Right forelimb (tissue), 1 donor: Measurements from ENCODE around the gene SLC26A8.

ENCODE experiments used
- DNase-seq: peaks from one replicate; pipeline ENCODE4 v3.0.0-alpha.2; 2018

SLC26A8 gene

GRCh38 chr6:36023996-36024795 is at the start of gene SLC26A8:
Gene SLC26A8 (minus strand): TSS chr6:36024641. CDS start chr6:36019707, 4,934 bp downstream.
- DNase-seq = no peak

- no peak for DNase-seq
Measured at GRCh38 chr6:36073587-36073986, 49.1 kb upstream of the SLC26A8 start.

DNA sequence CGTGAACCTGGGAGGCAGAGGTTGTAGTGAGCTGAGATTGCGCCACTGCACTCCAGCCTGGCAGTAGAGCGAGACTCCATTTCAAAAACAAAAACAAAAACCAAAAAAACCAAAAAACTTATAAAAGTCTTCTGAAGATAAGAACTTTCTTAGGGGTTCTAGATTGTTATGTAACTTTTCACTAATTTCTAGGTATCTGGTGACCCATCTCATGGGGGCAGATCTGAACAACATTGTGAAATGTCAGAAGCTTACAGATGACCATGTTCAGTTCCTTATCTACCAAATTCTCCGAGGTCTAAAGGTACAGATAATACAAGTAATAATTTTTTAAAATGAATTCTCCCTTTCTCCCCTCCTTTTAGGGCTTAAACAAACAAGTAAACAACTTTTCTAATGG is 48.2 kb upstream of the SLC26A8 start:
- no peak for DNase-seq

DNA sequence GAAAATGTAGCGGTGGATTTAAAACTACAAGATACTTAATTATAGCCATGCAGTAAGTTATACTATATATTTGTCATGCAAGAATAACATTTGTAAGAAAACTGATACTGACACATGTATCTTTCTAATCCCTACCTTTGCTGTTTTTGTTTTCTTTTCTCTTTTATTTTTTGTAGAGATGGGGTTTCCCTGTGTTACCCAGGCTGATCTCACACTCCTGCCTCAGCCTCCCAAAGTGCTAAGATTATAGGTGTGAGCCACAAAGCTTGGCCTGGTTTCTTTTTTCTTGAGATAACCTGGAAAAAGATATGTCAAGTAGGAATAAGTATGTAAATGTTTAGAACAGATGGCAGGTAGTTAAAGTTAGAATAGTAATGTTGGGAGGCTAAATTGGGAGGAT is 47.3 kb upstream of the SLC26A8 start:
- no peak for DNase-seq

- no peak for DNase-seq
Measured at GRCh38 chr6:36071281-36071680, 46.8 kb upstream of the SLC26A8 start.

- DNase-seq = no peak
Measured at GRCh38 chr6:36070252-36070651, 45.8 kb upstream of the SLC26A8 start.

GRCh38 chr6:36069573-36069972 is 45.1 kb upstream of the SLC26A8 start:
- DNase-seq = no peak

GRCh38 chr6:36068586-36068985 is 44.1 kb upstream of the SLC26A8 start:
- DNase-seq = no peak

DNA sequence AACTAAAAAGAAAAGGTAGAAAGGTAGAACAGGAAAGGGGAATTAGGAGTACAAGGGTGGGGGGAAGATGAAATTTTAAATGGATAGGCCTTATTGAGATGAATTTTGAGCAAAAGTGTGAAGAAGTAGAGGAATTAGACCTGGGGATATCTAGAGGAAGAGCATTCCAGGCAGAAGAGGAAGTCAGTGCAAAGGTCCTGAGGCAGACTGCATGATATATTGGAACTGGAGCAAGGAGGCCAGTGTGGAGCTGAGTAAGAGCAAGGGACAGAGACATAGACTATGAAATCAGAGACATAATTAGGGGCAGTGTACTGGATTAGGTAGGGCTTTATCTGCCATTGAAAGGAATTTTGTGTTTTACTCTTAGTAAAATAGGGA is 43.6 kb upstream of the SLC26A8 start:
- DNase-seq = no peak

DNA sequence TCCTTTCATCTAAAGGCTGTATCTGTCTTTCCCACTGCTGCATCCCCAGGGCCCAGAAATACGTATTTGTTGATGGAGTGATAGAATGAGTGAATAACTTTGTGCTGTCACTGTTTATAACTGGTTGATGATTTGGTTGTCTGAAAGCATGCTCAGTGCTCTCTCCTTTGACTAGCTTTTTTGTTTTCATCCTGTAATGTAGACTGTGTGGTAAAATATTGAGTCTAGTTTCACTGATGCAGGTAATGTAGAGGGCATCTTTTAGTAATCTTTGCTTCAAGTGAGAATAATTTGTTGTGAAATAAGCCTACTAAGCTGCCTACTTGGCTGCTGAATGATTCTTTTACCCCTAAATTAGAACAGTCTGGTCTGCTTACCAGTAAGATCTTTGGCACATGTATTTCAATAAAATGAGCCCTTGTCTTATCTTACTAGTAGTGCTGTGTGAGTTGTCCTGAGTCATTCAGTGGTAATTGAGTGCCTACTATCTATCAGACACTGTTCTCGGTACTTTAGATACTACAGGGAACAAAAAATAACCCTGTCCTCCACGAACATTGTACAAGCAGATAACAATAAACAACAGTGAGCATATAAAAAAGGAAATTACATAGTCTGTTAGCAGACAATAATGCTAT is 43.1 kb upstream of the SLC26A8 start:
- no peak for DNase-seq

- DNase-seq = no peak
Measured at GRCh38 chr6:36066817-36067216, 42.4 kb upstream of the SLC26A8 start.

DNA sequence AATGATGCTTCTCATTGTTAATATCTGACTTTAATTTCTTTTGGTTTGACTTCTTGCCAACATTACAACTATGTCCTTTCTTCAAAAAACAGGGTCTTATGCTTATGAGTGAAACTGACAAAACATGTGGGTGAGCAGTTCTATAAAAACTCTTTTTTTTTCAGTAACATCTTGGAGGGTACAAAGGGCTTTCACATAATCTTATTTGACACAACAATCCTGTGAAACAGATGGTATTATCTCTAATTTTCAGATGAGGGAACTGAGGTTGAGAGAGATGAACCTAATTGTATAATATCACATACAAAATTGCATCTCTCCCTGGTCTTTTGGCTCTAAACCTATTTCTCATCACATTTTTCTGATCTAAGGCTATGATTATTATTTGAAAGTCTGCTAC is 41.5 kb upstream of the SLC26A8 start:
- DNase-seq = no peak

- no peak for DNase-seq
Measured at GRCh38 chr6:36064770-36065396, 40.4 kb upstream of the SLC26A8 start.

GRCh38 chr6:36063318-36064060 is 39.0 kb upstream of the SLC26A8 start:
- no peak for DNase-seq

DNA sequence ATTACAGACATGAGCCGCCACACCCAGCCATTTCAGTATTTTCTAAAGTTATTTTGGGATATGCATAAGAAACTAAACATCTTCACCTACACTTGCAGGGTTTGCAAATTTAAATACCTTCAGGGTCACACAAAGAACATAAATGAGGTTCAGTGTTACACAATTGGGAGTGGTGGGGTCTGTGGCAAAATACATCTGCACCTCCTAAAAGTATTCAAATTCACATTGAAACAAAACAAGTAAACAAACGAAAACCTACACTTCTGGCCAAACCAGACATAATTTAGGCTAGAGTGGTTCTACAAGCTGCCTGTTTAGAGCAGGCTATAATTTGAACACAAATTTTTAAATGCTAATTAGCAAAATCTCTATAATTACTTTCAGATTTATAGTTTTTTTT is 37.8 kb upstream of the SLC26A8 start:
- DNase-seq = no peak

GRCh38 chr6:36061236-36061635 is 36.8 kb upstream of the SLC26A8 start:
- no peak for DNase-seq

DNA sequence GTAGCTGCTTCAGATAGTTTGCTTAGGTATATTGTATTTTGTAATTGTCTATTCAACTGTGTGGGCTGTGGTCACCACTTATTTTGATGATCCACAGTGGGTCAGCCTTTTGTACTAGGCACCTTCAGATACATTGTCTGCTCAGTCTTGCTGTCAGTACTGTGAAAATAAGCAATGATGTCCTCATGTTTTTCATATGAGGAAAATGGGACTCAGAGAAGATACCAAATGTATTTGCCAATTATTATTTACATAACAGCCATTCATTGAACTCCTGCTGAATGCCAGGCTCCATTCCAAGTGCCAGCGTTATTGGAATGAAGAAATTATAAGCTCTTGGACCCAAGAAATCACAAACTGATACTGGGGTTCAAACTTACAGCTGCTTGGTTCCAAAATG is 31.7 kb upstream of the SLC26A8 start:
- DNase-seq = no peak

- no peak for DNase-seq
Measured at GRCh38 chr6:36054956-36055355, 30.5 kb upstream of the SLC26A8 start.

DNA sequence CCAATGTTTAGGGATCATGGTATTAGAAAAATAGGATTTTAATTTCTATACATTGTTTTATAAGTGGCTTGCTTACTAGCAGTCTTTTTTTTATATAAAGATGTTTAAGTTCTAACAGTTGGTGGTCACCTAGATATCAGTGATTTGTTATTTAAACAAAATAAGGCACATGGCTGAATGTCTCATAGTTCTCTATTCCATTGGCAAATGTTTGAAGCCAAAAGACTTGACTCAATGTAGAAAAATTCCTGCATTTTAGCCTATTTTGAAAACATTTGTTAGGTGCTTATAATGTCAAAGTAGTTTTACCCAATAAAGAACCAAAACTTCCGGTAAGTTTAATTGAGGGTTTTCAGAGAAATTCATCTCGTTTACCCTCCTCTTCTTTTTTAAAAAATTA is 30.0 kb upstream of the SLC26A8 start:
- no peak for DNase-seq

DNA sequence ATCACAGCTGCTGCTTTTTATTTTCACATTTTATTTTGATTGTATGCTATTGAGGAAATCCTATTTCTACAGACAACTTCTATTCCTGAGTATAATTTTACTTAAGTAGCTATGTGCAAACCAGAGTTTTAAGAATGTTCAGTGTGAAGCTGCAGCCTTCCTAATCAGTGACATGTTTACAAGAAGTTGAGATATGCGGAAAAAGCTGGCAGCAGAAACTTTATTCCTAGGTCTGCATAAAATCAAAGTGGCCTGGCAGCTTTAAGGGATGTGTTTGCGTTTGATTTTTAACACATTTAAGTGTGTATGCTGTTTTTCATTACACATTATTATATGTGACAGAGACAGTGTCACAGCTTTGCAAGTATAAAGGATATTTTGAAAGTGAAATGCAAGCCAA is 29.4 kb upstream of the SLC26A8 start:
- no peak for DNase-seq

DNA sequence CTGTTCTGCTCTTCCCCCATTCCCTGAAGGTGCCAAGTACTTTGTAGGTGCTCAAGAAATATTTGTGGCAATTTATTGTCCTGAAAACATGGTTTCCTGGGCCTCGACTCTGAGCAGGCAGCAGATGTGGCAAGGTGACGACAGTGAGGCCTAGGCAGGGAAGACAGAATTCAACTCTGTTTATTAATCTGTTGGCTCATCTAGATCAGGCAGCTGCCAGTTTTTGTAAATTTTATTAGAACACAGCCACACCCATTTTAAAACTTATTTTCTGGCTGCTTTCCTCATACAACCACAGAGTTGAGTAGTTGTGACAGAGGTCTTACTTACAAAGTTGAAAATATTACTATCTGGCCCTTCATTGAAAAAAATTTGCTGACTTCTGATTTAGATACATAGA is 27.7 kb upstream of the SLC26A8 start:
- DNase-seq = no peak

GRCh38 chr6:36050947-36051710 is 26.7 kb upstream of the SLC26A8 start:
- DNase-seq = no peak

DNA sequence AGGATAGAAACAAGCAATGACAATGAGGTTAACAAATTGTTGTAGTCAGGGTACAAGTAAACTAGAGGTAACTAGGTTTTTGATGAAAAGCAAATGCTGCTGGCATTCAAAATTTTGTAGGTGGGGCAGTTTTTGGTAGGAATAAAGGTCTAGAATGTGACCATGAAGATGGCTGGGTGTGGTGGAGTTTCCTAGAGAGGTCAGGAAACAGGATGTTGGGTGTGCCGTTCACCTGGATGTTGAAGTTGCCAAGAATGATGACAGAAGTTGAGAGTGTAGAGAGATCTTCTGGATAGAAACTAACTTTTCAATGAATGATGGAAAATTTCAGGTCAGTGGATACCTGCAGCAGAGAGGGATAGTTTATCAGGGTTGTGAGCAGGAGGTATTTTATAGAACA is 25.9 kb upstream of the SLC26A8 start:
- DNase-seq = no peak
